ENCODE results near the gene FSTL4.

- TF ChIP-seq, protein P1, sequence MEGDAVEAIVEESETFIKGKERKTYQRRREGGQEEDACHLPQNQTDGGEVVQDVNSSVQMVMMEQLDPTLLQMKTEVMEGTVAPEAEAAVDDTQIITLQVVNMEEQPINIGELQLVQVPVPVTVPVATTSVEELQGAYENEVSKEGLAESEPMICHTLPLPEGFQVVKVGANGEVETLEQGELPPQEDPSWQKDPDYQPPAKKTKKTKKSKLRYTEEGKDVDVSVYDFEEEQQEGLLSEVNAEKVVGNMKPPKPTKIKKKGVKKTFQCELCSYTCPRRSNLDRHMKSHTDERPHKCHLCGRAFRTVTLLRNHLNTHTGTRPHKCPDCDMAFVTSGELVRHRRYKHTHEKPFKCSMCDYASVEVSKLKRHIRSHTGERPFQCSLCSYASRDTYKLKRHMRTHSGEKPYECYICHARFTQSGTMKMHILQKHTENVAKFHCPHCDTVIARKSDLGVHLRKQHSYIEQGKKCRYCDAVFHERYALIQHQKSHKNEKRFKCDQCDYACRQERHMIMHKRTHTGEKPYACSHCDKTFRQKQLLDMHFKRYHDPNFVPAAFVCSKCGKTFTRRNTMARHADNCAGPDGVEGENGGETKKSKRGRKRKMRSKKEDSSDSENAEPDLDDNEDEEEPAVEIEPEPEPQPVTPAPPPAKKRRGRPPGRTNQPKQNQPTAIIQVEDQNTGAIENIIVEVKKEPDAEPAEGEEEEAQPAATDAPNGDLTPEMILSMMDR (IDR thresholded peaks at IDR 0.05) = no peak
- TF ChIP-seq POLR2A (IDR thresholded peaks at IDR 0.05) (no peak), POLR2AphosphoS5 (IDR thresholded peaks at IDR 0.05) (no peak)
Observed at GRCh38 chr5:133278317-133278716, 334.0 kb downstream of the FSTL4 start.

All from prostate gland (tissue), 2 donors.